Panc1 (cell line): ENCODE data around the gene ZNF468. TPM values are rescaled to one million over a fixed set of nuclear protein-coding genes. Genes with fewer than 3 reads are reported as not detected.

Experiments
- ATAC-seq: fragments of 200-7000 bp; cut with Tn5 transposase; 2 replicates; pipeline ENCODE4 v1.9.1; 2020; ENCODE audit warnings: mild to moderate bottlenecking, moderate library complexity
- BruUV-seq: library from RNA; stranded (reverse); fragments of 400-500 nt; replicated peaks from 2 replicates; lab custom pipeline; 2021; lab: Mats Ljungman, UMichigan
- CTCF ChIA-PET: fragments of 300-600 bp; sonication (Branson Sonifier 250); formaldehyde crosslinking; loops from one replicate; lab custom pipeline; 2022; ENCODE audit warnings: antibody characterized with exemption; lab: Charles Lee
- POLR2A ChIA-PET: fragments of 300-600 bp; sonication (Branson Sonifier 250); formaldehyde crosslinking; loops from one replicate; lab custom pipeline; 2022; ENCODE audit warnings: antibody characterized with exemption; lab: Charles Lee
- DNase-seq: peaks from one replicate; pipeline ENCODE4 v3.0.0-alpha.2; 2010; ENCODE audit warnings: low read depth, low spot score
- H3K27ac ChIP-seq: 2 replicates; pipeline ENCODE4 v1.5.1; 2011; ENCODE audit warnings: mild to moderate bottlenecking, low read length, inconsistent platforms
- H3K27me3 ChIP-seq: fragments of 200-500 bp; sonication (Bioruptor generic); 2 replicates; pipeline ENCODE4 v1.6.0; 2014; ENCODE audit warnings: low read length, inconsistent platforms; ENCODE audit not compliant: control insufficient read depth, insufficient read depth
- H3K36me3 ChIP-seq: fragments of 200-500 bp; sonication (Bioruptor generic); 2 replicates; pipeline ENCODE4 v1.5.1; 2014; ENCODE audit warnings: inconsistent platforms, mild to moderate bottlenecking, low read length, moderate library complexity; ENCODE audit not compliant: control insufficient read depth, insufficient read depth
- H3K4me1 ChIP-seq: 2 replicates; pipeline ENCODE4 v1.5.1; 2011; ENCODE audit warnings: inconsistent platforms, mild to moderate bottlenecking, low read length, moderate library complexity; ENCODE audit not compliant: control insufficient read depth, insufficient read depth
- H3K4me3 ChIP-seq, 2 experiments: 2 replicates each; pipeline ENCODE4 v1.5.1; 2011 to 2012; ENCODE audit warnings: low read depth in 2 of 2, low read length in 2 of 2, mild to moderate bottlenecking in 2 of 2, inconsistent platforms in 1 of 2, moderate library complexity in 1 of 2
- H3K9me3 ChIP-seq: fragments of 200-500 bp; sonication (Bioruptor generic); 2 replicates; pipeline ENCODE4 v1.5.1; 2014; ENCODE audit warnings: low read depth, mild to moderate bottlenecking, inconsistent platforms, low read length, moderate library complexity; ENCODE audit not compliant: control insufficient read depth, insufficient read depth
- POLR2AphosphoS5 ChIP-seq: IDR thresholded peaks from 2 replicates; pipeline ENCODE4 v1.6.1; 2012; ENCODE audit warnings: mild to moderate bottlenecking, low read depth, low read length, moderate library complexity
- SIN3A ChIP-seq: IDR thresholded peaks from 2 replicates; pipeline ENCODE4 v1.6.1; 2012; ENCODE audit warnings: low read depth, mild to moderate bottlenecking, low read length, moderate library complexity, borderline replicate concordance; ENCODE audit not compliant: insufficient read depth
- TCF7L2 ChIP-seq: IDR thresholded peaks from 2 replicates; pipeline ENCODE4 v1.6.1; 2011; ENCODE audit warnings: mild to moderate bottlenecking, low read depth, low read length, inconsistent platforms
- in situ Hi-C: cut with HindIII; loops from 2 replicates; pipeline ENCODE4 v1.10.0; 2016; ENCODE audit warnings: low sequenced_read_pairs, low pct_unique_long_range_greater_than_20kb
- intact Hi-C: fragments of 100-400 bp; cut with micrococcal nuclease; formaldehyde crosslinking; loops from one replicate; pipeline ENCODE4 v1.10.0; 2022; ENCODE audit not compliant: unreplicated experiment
- total RNA-seq: library from RNA; stranded (reverse); gene quantifications from one replicate; pipeline ENCODE4 v1.2.1, GENCODE V29; 2021; ENCODE audit not compliant: unreplicated experiment
- TF ChIP-seq, protein P1 (sequence below): fragments of 450-650 bp; IDR thresholded peaks from 2 replicates; pipeline ENCODE4 v1.5.1; 2017; ENCODE audit warnings: mild to moderate bottlenecking
- TF ChIP-seq, protein P2 (sequence below), 2 experiments: IDR thresholded peaks; 2 replicates each; pipeline ENCODE4 v1.6.1; 2011 to 2012; ENCODE audit warnings: low read depth in 2 of 2, control low read depth in 1 of 2, low read length in 1 of 2, mild to moderate bottlenecking in 1 of 2, moderate library complexity in 1 of 2; ENCODE audit not compliant: insufficient read depth in 1 of 2

Gene ZNF468
- total RNA-seq, 1 experiment from 2014 or later = 27.5 TPM

- no peak for DNase-seq
- no peaks in the 10 kb centered on the region for H3K9me3 ChIP-seq
- H3K36me3 ChIP-seq = no peaks in the 10 kb centered on the region; the same call in 1 of the 2 replicates
- POLR2A ChIA-PET = no interaction called here
- peak overlapping the region; percentile 73 to 87 for H3K4me3 ChIP-seq
- H3K4me1 ChIP-seq = peaks cover 4% of the 10 kb centered on the region; the same call in 1 of the 2 replicates
- intact Hi-C loops (no loop called here), in situ Hi-C loops (no loop called here)
- H3K27ac ChIP-seq = peak overlapping the region; percentile 89
- peak; percentile 80 for ATAC-seq
- no TSS peak for BruUV-seq
- H3K27me3 ChIP-seq = no peaks in the 10 kb centered on the region
- peak; percentile 83 for TF ChIP-seq TCF7L2
- no peak for TF ChIP-seq POLR2AphosphoS5
- TF ChIP-seq, protein P1, sequence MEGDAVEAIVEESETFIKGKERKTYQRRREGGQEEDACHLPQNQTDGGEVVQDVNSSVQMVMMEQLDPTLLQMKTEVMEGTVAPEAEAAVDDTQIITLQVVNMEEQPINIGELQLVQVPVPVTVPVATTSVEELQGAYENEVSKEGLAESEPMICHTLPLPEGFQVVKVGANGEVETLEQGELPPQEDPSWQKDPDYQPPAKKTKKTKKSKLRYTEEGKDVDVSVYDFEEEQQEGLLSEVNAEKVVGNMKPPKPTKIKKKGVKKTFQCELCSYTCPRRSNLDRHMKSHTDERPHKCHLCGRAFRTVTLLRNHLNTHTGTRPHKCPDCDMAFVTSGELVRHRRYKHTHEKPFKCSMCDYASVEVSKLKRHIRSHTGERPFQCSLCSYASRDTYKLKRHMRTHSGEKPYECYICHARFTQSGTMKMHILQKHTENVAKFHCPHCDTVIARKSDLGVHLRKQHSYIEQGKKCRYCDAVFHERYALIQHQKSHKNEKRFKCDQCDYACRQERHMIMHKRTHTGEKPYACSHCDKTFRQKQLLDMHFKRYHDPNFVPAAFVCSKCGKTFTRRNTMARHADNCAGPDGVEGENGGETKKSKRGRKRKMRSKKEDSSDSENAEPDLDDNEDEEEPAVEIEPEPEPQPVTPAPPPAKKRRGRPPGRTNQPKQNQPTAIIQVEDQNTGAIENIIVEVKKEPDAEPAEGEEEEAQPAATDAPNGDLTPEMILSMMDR = no peak
- TF ChIP-seq, protein P2, sequence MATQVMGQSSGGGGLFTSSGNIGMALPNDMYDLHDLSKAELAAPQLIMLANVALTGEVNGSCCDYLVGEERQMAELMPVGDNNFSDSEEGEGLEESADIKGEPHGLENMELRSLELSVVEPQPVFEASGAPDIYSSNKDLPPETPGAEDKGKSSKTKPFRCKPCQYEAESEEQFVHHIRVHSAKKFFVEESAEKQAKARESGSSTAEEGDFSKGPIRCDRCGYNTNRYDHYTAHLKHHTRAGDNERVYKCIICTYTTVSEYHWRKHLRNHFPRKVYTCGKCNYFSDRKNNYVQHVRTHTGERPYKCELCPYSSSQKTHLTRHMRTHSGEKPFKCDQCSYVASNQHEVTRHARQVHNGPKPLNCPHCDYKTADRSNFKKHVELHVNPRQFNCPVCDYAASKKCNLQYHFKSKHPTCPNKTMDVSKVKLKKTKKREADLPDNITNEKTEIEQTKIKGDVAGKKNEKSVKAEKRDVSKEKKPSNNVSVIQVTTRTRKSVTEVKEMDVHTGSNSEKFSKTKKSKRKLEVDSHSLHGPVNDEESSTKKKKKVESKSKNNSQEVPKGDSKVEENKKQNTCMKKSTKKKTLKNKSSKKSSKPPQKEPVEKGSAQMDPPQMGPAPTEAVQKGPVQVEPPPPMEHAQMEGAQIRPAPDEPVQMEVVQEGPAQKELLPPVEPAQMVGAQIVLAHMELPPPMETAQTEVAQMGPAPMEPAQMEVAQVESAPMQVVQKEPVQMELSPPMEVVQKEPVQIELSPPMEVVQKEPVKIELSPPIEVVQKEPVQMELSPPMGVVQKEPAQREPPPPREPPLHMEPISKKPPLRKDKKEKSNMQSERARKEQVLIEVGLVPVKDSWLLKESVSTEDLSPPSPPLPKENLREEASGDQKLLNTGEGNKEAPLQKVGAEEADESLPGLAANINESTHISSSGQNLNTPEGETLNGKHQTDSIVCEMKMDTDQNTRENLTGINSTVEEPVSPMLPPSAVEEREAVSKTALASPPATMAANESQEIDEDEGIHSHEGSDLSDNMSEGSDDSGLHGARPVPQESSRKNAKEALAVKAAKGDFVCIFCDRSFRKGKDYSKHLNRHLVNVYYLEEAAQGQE (IDR thresholded peaks at IDR 0.05; ENCODE audit: insufficient read depth in 1 of 2, low read depth in 2 of 2, low read length in 1 of 2) = no peak
- no peak for TF ChIP-seq SIN3A
- CTCF ChIA-PET = no interaction called here
Measured at GRCh38 chr19:52896431-52897137, 39.2 kb upstream of the ZNF468 start.

DNA sequence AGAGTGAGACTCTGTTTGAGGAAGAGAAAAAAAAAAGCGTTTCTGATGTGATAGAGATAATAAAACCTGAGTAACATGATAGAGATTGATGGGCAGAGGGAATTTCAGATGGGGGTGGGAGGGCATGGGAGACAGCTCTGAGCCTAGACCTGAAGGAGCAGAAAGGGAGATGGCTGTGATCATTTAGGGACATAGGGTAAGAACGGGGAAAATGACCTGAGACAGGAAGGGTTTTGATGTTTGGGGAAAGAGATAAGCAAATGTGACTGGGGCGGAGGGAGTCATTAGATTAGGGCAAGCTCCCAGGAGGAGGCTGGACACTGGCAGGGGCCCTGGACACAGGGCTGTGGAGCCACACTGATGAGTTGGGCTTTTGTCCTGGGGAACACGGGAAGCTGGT lies 33.9 kb upstream of the ZNF468 start:
- no peak overlapping the region for H3K4me3 ChIP-seq
- no peaks in the 10 kb centered on the region for H3K9me3 ChIP-seq
- TF ChIP-seq, protein P2 (IDR thresholded peaks at IDR 0.05; ENCODE audit: insufficient read depth in 1 of 2, low read depth in 2 of 2, low read length in 1 of 2) = no peak
- TF ChIP-seq TCF7L2 (no peak), POLR2AphosphoS5 (no peak), SIN3A (no peak)
- TF ChIP-seq, protein P1 = no peak
- H3K36me3 ChIP-seq = peaks cover 2% of the 10 kb centered on the region; the same call in 1 of the 2 replicates
- ChIA-PET POLR2A (interaction anchor here (0.6 kb wide), 1 partner anchor 81 kb away, joined by 3 read pairs; no protein-coding TSS in a partner anchor), CTCF (no interaction called here)
- BruUV-seq = no TSS peak
- peaks cover under 1% of the 10 kb centered on the region; the same call in 1 of the 2 replicates for H3K4me1 ChIP-seq
- DNase-seq (no peak), ATAC-seq (no peak)
- no peaks in the 10 kb centered on the region for H3K27me3 ChIP-seq
- in situ Hi-C loops (no loop called here), intact Hi-C loops (no loop called here)
- H3K27ac ChIP-seq = no peak overlapping the region
